Stimulated activated CD4-positive, alpha-beta T cell treated with anti-CD3 and anti-CD28 coated beads, Interleukin-1b, Interleukin-23, amount 100 ng/mL, for 1 hour (primary cell): ENCODE measurements around the gene STK10.

Experiments
- DNase-seq, 2 donors: peaks; one replicate each; pipeline ENCODE4 v3.0.0-alpha.2; 2020; ENCODE audit warnings: low read depth in 2 of 2

The STK10 gene

DNA sequence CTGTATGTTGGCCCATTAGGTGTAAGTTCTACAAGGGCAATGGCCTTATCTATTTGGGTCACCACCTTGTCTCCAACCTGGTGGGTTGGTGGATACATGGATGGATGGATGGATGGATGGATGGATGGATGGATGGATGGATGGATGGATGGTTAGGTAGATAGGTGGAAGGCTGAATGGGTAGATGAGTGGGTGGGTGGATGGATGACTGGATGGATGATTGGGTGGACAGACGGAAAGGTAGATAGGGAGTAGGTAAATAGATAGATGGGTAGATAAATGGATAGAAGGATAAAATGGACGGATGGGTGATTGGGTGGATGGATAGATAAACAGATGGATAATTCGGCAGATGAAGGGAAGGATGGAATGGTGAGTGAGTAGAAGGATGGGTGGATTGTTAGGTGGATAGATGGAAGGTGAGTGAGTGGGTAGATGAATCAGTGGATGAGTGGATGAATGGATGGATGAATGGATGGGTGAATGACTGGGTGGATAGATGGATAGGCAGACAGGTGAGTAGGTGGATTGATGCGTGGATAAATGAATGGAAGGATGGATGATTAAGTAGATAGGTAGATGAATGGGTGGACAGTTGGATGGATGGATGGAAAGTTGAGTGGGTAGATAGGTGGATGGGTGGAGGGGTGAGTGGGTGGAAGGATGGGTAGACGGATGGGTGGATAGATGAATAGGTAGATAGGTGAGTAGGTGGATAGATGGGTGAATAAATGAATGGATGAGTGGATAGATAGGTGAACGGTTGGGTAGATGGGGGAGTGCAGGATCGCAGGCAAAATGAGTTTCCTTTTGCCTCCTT lies 98.5 kb downstream of the STK10 start:
- no peak for DNase-seq

DNA sequence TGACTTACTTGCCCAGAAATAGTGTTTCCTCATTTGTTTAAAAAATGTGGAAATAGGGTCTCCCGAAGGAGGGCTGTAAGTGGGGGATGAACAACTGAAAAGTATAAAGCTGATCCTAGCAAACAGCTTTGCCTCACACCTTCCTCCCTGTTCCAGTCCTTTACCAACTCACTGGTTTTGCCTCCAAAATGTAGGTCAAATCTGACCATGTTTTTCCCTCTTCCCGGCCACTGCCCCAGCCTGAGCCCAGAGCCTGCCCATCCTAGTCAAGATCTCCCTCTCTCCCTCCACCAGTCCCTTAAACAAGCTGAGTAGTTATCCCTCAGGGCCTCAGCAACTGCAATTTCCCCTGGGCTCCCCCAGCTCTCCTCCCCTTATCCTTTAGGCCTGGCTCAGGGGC lies 99.2 kb downstream of the STK10 start:
- no peak for DNase-seq

DNA sequence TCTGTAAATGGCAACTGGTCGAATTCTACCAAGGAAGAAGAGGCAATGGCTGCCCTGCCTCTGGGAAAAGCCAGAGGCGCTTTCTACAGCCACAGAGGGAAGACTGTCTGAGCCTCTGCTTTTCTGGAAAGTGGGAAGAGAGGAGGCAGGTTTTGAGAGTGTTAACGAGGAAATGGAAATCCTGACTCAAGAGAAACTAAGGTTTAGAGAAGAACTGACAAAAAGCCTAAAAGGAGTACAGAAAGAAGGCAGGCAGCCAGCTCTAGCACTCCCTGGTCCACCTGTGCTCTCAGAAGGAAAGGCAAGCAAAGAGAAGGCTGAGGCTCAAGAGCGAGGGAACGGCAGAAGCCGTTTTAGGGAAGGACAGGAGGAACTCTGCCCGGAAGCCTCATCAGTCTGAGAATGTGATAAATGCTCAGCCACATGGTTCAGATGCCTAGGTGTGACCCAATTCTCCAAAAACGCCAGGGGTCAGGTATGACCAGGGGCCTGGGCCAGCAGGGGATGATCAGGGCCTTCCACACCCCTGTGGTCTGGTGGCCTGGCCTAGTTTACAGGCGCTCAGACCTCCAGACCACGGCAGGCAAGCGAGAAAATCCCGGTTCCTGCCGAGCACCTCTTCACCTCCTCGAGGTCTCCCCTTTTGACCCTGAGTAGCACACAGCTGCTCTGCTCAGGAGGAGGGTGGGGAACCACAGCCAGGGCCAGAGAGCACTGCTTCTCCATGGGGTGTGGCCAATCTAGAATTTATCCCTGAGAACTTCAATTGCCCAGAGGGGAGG lies 101.6 kb downstream of the STK10 start:
- DNase-seq = no peak

DNA sequence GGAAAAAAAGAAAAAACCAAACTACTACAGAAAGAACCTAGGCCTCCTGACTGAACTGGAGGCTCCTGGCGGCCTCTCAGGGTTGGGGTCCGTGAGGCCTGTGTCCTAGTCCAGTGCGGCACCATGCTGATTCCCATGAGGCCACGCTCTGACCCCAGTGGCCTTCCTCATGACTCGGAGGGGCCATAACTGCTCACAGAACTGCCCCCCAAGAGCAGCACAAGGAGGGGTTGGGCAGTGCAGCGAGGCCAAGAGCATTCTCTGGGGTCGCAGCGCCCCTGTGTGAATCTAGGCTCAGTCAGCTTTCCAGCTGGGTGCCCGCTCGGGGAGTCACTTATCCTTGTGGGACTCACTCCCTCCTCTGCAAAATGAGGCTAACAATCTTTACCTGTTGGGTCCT lies 102.3 kb downstream of the STK10 start:
- DNase-seq = no peak

DNA sequence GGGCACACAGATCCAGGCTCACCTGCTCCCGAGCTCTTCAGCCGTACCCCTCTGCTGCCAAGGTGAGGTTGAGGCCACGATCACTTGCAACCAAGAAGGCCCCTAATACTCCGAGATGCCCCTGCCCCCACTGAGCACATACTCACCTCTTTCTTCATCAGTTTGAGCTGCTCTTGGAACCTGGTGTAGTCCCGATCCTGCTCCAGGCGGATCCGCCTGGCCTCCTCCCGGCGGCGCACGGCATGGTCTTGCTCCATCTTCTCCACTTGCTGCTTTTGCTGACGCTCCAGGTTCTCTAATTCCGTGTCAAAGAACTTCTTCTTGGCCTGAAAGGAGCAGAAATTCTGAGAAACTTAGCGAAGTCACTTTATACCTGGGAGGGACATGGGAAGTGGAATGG lies 105.8 kb downstream of the STK10 start:
- no peak for DNase-seq

DNA sequence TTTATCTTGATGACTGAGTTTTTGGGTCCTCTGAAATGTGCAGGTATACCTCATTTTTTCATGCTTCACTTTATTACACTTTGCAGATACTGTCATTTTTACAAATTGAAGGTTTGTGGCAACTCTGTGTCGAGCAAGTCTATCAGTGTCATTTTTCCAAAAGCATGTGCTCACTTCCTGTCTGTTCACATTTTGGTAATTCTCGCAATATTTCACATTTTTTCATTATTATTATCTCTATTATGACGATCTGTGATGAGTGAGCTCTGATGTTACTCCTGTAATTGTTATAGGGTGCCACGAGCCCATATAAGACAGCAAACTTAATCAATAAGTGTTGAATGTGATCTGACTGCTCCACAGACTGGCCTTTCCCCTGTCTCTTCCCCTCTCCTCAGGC lies 108.1 kb downstream of the STK10 start:
- no peak for DNase-seq

DNA sequence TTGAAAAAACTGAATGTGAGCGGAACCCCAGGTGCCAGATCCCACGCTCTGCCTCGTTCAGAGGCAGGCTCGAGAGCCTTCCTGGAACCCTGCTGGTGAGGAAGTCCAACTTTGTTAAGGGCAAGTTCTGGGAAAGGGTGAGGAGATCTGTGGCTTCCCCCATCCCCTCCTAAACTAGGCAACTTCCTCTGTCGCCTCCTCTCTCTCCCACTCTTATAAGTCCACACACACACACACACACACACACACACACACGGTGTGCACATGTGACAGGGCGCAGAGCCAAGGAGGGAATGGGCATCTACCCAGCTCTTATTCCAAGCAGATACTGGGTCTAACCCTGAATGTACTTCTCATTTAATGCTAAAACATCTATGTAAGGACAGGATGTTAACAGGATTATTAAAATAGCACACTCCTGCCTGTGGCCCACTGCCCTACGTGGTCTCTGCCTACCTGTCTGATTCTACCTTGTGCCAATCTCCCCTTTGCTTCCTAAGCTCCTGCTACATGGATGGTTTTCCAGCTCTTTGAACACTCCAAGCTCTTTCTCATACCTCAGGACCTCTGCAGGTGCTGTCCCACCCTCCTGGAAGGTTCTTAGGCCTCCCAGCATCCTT lies 109.2 kb downstream of the STK10 start:
- DNase-seq = no peak

DNA sequence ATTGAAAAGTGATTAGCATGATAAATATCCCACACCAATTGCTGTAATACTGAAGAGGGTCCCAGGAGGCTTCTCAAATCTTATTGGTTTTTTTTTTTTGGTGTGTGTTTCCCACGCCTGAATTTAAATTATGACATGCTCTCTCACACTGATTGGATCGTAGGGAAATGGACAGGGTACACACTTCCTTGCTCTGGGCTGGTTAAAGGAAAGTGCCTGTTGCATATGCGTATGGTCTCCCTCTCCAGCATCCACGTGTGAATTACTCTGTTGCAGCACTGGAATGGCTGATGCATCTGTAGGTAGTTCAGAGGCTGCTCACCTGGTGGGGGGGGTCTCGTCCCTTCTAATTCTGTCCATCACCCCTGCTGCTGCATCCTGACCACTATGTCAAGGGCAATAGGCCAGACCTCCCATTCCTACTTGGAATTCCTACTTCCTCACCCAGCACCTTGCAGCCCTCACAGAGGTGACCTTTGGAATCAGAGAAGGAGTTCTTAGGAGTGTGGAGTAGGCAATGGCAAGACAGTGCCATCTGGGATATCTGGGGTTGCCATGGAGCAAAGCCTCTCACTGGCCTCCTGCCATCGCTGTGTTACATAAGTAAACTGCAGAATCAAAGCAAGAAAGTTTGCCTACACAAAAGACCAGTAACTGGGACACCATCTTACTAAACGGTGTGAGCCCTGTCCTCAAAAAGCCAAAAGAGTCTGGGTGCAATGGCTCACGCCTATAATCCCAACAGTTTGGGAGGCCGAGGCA lies 110.2 kb downstream of the STK10 start:
- DNase-seq = no peak

DNA sequence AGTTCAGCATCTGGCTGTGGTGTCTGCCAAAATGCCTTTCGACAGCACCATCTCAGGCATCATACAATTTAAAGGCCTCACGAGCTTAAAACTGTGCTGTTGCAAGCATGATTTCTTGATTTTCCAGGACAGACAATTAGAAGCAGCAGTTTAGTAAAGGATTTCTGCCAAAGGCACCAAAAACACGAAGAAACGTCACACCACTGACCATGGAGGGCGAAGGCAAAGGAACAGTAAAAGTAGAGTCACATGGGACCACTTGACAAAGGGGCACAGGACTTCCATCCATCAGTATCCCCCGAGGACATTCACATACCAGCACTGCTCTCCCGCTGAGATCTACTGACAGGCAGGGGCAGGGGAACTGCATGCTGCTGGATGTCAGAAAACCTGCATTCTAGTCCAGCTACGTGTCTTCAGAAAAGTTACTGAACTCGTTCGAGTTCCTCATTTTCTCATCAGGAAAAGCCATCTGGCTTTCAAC lies 111.2 kb downstream of the STK10 start:
- no peak for DNase-seq

DNA sequence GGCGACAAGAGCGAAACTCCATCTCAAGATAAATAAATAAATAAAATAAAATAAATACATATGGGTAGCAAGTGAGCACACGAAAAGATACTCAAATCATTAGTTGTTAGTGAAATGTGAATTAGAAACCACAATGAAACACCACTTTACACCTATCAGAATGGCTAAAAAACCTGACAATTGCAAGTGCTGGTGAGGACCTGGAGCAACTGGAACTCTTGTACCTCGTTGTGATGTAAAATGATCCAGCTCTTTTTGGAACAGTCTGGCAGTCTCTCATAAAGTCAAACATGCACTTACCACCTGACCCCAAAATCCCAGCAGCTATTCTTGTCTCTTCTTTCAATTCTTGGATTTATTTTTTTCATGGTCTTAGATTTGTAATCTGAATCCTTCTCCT lies 112.4 kb downstream of the STK10 start:
- DNase-seq = no peak

DNA sequence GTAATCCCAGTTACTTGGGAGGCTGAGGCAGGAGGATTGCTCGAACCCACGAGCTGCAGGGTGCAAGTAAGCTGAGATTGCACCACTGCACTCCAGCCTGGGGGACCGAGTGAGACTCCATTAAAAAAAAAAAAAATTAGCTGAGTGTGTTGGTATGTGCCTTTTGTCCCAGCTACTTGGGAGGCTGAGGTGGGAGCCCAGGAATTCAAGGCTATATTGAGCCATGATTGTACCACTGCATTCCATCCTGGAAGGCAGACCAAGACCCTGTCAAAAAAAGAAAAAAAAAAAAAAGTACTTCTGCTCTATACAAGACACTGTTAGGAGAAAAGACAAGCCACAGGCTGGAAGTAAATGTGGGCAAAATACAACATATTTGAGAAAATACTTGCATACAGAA lies 113.1 kb downstream of the STK10 start:
- no peak for DNase-seq

DNA sequence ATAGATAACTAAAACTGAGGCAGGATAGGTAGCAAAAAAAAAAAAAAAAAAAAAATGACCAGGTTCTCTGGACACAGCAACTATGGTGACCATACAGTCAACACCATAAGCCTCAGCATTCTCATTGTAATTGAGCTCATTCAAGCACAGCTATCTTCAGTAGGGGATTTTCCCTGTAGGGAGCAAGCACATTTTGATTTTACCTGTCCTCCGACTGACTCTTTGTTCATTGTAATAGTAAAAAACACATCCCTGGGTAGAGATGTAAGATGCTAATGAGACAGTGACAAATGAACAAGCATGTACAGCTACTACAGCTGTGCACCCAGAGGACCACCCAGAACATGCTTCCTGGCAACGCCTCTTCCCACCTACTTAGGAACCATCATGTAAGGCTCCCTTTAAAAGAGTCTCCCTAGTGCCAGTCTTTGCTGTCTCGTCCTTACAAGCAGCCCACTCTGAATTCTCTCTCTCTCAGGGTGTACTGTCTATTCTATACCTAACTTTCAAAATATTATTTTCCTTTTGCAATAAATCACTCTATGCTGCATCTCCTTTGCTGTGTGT lies 116.6 kb downstream of the STK10 start:
- DNase-seq = no peak

DNA sequence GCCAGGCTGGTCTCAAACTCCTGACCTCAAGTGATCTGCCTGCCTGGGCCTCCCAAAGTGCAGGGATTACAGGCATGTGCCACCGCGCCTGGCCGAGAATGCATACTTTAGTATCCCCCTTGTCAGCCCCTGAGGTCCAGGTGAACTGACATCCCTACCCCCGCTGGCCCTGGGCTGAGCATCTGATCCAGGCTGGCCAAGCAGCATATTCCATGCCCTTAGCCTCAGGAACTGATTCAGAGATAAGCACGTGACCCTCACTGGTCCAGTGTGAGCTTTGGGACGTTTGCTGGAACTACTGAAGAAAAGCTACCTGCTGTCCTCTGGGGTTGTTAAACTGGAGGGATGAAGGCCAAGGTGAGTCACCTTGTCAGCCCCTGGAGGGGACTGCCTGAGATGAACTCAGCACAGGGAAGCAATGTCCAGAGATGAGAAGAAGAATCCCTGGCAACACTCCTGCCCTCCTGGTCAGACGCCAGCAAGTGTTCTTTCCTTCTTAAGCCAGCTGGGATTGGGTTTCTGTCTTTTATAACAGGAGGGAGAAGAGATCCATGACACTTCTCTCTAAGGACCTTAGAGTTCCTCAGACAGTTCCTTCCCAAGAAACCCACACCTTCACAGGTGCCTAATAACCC lies 122.5 kb downstream of the STK10 start:
- DNase-seq = no peak

DNA sequence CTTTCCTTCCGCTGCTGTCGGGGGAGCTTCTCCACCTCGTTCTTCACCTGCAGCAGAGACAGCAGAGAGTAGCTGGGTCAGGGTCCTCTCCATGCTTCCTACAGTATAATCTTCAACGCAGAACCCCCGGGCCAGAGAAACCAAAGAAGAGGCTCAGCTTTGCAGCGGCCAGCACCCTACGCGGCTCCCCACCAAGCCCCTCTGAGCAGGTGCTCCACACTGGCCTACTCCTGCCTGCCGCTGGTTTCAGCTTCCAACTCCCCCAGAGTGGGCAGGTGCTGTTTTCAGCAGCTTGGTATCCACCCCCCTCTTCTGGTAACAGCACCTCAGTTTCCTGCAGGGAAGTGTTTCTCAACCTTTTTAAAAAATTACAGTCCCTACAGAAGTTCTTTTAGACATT lies 123.3 kb downstream of the STK10 start:
- no peak for DNase-seq

DNA sequence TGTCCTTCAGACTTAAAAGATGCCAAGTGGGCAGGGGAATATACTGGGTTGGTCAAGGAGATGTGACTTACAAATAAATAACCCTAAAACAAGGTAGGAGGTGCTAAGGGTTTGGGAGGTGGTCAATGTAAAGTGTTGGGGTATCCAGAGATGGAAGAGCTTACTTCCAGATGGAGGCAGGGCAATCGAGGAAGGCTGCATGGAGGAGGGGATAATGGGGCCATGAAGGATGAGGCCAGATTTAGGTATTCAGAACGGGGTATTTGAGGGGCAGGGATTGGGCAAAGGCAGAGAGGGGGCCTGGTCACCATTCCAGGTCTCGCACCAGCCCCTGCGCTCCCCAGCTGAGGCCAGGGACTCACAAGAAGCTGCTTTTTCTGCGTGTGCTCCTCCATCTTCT lies 123.7 kb downstream of the STK10 start:
- DNase-seq = no peak

DNA sequence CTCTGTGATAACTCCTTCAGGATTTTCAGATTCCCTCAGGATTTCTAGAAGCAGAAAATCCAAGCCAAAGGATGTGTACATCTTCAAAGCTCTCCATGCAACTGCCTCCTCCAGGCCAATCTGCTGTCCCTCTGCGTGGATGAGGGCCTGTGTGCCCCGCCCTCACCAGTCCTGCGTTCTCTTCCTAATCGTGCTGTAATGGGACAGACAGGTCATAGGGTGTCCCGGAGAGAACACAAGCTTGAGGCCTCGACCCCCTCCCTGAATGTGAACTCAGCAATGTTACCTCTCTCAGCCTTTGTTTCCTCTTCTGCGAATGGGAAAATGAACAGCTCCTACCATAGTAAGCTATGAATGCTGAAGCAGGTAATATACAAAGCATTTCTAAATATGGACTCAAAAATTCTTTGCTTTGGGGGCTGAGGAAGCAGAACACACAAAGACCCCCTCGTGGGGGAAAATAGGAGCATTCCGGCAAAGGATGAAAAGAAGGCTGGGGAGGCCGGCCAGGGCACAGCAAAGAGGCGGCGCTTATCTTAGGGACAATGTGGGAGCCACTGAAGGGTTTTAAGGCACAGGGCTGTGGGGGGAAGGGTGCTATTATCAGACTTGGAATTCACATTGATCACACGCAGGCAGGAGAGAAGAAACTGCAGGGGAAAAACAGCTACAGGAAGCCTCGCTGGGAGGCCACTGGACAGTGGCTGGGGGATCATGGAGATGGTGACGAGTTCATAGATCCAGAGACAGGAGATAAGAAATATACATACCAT lies 124.4 kb downstream of the STK10 start:
- DNase-seq = no peak

DNA sequence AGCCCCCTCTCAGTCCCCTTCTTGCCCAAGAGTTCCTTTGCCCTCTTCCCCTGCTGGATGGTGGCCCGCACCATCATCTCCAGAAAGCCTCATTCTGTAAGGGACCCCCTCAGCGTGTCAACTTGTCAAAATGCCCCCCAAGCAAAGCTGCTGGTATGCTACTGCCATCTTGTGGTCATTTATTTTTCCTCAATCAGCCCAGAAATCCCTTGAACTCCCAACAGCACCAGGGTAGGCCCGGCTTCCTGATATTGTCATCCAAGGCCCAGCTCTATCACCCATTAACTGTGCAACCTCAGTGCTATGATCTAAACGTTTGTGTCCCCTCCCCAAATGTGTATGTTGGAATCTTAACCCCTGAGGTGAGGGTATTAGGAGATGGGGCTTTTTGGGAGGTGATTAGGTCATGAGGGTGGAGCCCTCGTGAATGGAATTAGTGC lies 128.3 kb downstream of the STK10 start:
- no peak for DNase-seq

DNA sequence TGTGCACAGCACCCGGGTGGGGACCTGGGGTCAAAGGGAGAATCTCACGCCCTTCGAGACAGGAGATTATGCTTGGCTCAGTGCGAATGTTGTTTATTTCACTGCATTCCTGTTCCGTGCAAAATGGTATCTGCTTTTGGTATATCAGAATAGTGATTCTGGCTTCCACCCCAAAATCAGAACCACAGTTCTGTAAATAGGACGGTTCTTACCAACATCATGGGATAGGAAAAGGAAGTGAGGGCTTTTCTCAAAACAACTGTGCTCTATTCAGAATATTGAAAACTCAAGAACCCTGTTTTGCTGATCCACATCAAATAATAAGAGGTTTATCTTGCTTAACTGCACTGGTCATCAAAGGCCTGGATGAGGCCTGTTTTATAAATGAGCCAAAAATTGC lies 129.9 kb downstream of the STK10 start:
- no peak for DNase-seq

DNA sequence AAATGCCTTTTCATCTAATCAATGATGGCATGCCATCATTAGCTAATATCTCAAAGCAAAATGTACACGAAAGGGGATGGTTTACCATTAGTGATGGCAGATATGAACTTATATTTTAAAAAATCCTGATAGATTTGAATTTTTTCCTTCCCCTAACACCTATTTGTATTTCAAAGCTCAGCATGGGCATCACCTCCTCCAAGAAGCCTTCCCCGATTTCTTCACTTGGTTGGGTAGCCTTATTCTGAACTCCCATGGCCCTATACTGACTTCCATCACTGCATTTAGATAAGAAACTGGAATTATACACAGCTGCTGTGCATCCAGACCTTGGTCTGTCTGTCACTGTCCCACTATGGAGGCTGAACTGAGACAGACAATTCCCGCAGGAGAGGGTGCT lies 132.0 kb downstream of the STK10 start:
- DNase-seq = no peak

DNA sequence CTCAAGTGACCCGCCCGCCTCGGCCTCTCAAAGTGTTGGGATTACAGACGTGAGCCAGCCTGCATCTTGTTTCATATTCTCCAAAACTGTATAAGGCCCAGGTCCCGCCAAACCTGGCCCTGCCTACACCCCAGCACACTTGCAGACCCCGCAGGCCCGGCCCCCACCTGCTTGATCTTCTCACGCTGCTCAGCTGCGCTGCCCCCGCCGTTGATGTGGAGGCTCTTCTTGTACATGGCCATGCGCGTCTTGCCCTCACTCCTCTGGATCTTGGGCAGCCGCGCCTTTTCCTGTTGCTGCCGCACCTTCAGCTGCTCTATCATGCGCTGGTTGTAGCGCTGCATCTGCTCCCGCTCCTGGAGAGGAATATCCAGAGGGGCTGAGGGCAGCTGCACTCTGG lies 132.6 kb downstream of the STK10 start:
- DNase-seq = no peak
